Gastrocnemius medialis (tissue), 4 donors: ENCODE results near the gene GAS2L1. TPM values are rescaled to one million over a fixed set of nuclear protein-coding genes. Genes with fewer than 3 reads are reported as not detected.
"Not testable (repeated sequence)": the region's sequence is repeated elsewhere in the genome, so short reads cannot be mapped to it uniquely, and the experiment has no call there.

Experiments used
- ATAC-seq, 2 donors: fragments of 150-250 bp; one replicate each; pipeline ENCODE4 v1.9.1; 2016
- DNase-seq, 2 donors: peaks; one replicate each; pipeline ENCODE4 v3.0.0-alpha.2; 2019
- H3K27ac ChIP-seq, 4 donors: fragments of 200-600 bp; sonication (generic); 1 replicate in 1 of 4; 2 replicates in 3 of 4; pipeline ENCODE4 v1.5.1; 2016 to 2018; ENCODE audit warnings: mild to moderate bottlenecking in 2 of 4, moderate library complexity in 1 of 4
- H3K27me3 ChIP-seq, 3 donors: fragments of 200-600 bp; sonication (generic) in 2 of 3; 1 replicate in 1 of 3; 2 replicates in 2 of 3; pipeline versions ENCODE4 v1.5.1 to v1.6.0; 2016 to 2019; ENCODE audit warnings: mild to moderate bottlenecking in 1 of 3, moderate library complexity in 1 of 3
- H3K36me3 ChIP-seq, 2 donors: fragments of 200-600 bp; sonication (generic) in 1 of 2; one replicate each; pipeline ENCODE4 v1.5.1; 2017 to 2018
- H3K4me1 ChIP-seq, 2 donors: fragments of 200-600 bp; sonication (generic) in 1 of 2; one replicate each; pipeline ENCODE4 v1.5.1; 2016 to 2017; ENCODE audit warnings: mild to moderate bottlenecking in 2 of 2
- H3K4me3 ChIP-seq, 4 donors: fragments of 200-600 bp; sonication (generic) in 3 of 4; 1 replicate in 1 of 4; 2 replicates in 3 of 4; pipeline ENCODE4 v1.5.1; 2016 to 2019; ENCODE audit warnings: mild to moderate bottlenecking in 2 of 4
- H3K9me3 ChIP-seq, 3 donors: fragments of 200-600 bp; sonication (generic) in 2 of 3; 1 replicate in 1 of 3; 2 replicates in 2 of 3; pipeline ENCODE4 v1.5.1; 2016 to 2019
- CTCF ChIP-seq, 5 experiments: fragments of 450-650 bp in 3 of 5; fragments of 200-600 bp in 2 of 5; sonication (generic) in 2 of 5; IDR thresholded peaks in 4 of 5; conservative IDR thresholded peaks in 1 of 5; 1 replicate in 4 of 5; 2 replicates in 1 of 5; pipeline ENCODE4 v1.5.1; 2016 to 2019; ENCODE audit warnings: antibody characterized with exemption in 5 of 5, mild to moderate bottlenecking in 3 of 5, moderate library complexity in 3 of 5
- POLR2A ChIP-seq, 2 donors: fragments of 450-650 bp; IDR thresholded peaks; one replicate each; pipeline ENCODE4 v1.6.1; 2017; ENCODE audit warnings: antibody characterized with exemption in 2 of 2, mild to moderate bottlenecking in 2 of 2, moderate library complexity in 2 of 2
- in situ Hi-C, 4 donors: fragments of 200-750 bp; cut with MboI; loops; one replicate each; pipeline versions ENCODE4 v1.15.0 to v1.8.0; 2017; ENCODE audit warnings: low sequenced_read_pairs in 4 of 4
- intact Hi-C: fragments of 100-400 bp; cut with DNase I; formaldehyde crosslinking; loops from one replicate; pipeline ENCODE4 v1.15.1; 2023; ENCODE audit warnings: low total_unique reads
- total RNA-seq, 4 donors: library from RNA; depleted of rRNA; stranded (reverse); fragments of >200 nt; gene quantifications; one replicate each; pipeline versions ENCODE4 v1.1.0 to v1.2.3, GENCODE V29; 2016

The GAS2L1 gene
- total RNA-seq, 4 donors from 2014 or later, result 4.8 to 23.0 (median 6.6) TPM

- H3K36me3 ChIP-seq, result peaks cover 0 to 55% of the 10 kb centered on the region in 2 donors
- H3K27me3 ChIP-seq, result no peaks in the 10 kb centered on the region
- TF ChIP-seq POLR2A (IDR thresholded peaks at IDR 0.05) (no peak), CTCF (IDR thresholded peaks at IDR 0.05 in 4 of 5, conservative IDR thresholded peaks at IDR 0.05 in 1 of 5) (no peak)
- no peak for ATAC-seq
- in situ Hi-C loops, result no loop called here
- H3K27ac ChIP-seq, result peak overlapping the region in 2 of 4 donors; percentile 74 to 78
- peaks cover 55 to 58% of the 10 kb centered on the region in 2 donors for H3K4me1 ChIP-seq
- H3K9me3 ChIP-seq, result no peaks in the 10 kb centered on the region
- no peak overlapping the region for H3K4me3 ChIP-seq
- DNase-seq, result no peak
- intact Hi-C loops, result no loop called here
Measured at GRCh38 chr22:29342577-29343312, 36.3 kb downstream of the GAS2L1 start.

DNA sequence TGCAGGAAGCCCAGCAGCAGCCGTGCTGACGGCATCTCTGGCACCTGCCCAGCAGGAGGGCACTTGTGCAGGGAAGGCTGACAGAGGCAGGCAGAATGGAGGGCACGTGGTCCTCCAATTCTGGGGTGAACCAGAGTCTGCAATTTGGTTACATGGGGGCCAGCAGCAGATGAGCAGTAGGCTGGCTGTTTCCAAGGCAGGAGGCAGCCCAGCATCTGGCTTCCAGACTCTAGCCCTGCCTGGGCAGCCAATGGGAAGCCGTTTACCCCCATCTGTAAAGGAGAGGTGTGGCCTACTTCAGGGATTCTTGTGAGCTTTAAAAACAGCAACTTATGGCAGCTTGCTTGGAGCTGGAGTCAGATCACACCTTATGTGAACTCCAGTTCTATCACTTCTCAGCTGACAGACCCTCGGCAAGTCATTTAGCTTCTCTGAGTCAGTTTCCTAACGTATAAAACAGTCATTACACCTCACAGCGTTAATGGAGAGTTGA, 36.9 kb downstream of the GAS2L1 start:
- peaks cover 55 to 59% of the 10 kb centered on the region in 2 donors for H3K4me1 ChIP-seq
- peak overlapping the region; percentile 74 to 85 (median 78) for H3K27ac ChIP-seq
- H3K9me3 ChIP-seq, result no peaks in the 10 kb centered on the region
- peaks cover 0 to 58% of the 10 kb centered on the region in 2 donors for H3K36me3 ChIP-seq
- in situ Hi-C loops (no loop called here), intact Hi-C loops (no loop called here)
- no peak for TF ChIP-seq POLR2A (IDR thresholded peaks at IDR 0.05)
- no peak for TF ChIP-seq CTCF (IDR thresholded peaks at IDR 0.05 in 4 of 5, conservative IDR thresholded peaks at IDR 0.05 in 1 of 5)
- no peaks in the 10 kb centered on the region for H3K27me3 ChIP-seq
- ATAC-seq, result no peak
- no peak overlapping the region for H3K4me3 ChIP-seq
- DNase-seq, result no peak

DNA sequence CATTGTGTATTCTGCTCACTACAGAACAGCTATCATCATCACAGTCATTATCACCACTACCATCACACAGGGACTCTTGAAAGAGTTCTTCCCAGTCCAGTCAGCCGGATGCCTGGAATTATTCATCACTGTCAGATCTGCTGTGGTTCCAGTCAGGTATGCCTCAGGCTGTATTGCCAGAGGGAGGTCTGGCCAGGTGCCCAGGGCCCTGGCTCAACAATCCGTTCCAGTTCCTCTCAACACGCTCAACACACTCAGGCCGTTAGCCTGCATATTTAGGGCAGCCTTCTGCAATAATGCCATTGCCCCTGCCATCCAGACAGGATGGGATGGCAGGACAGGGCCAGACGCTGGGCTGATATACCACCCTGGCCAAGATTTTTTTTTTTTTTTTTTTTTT, 37.7 kb downstream of the GAS2L1 start:
- Histone ChIP-seq H3K27me3 (no peaks in the 10 kb centered on the region), H3K27ac (peak overlapping the region; percentile 74 to 85 (median 78)), H3K9me3 (no peaks in the 10 kb centered on the region), H3K36me3 (peaks cover 0 to 55% of the 10 kb centered on the region in 2 donors), H3K4me1 (peaks cover 55 to 60% of the 10 kb centered on the region in 2 donors), H3K4me3 (no peak overlapping the region)
- intact Hi-C loops (loop anchor here (2.0 kb wide), 1 partner anchor 15 kb away; no protein-coding TSS in a partner anchor), in situ Hi-C loops (no loop called here)
- ATAC-seq, result peak; percentile 69 to 74
- TF ChIP-seq POLR2A (IDR thresholded peaks at IDR 0.05), result no peak
- TF ChIP-seq CTCF (IDR thresholded peaks at IDR 0.05 in 4 of 5, conservative IDR thresholded peaks at IDR 0.05 in 1 of 5), result no peak
- DNase-seq, result peak; percentile 83 to 93

- ATAC-seq, DNase-seq, H3K4me3 ChIP-seq, in situ Hi-C loops, H3K27me3 ChIP-seq, H3K9me3 ChIP-seq: not testable (repeated sequence)
- peaks cover 0 to 55% of the 10 kb centered on the region in 2 donors for H3K36me3 ChIP-seq
- H3K4me1 ChIP-seq, result peaks cover 57 to 60% of the 10 kb centered on the region in 2 donors
- intact Hi-C loops, result loop anchor here (2.0 kb wide), 1 partner anchor 16 kb away; no protein-coding TSS in a partner anchor
- peak overlapping the region; percentile 74 to 85 (median 78) for H3K27ac ChIP-seq
Measured at GRCh38 chr22:29344889-29345288, 38.4 kb downstream of the GAS2L1 start.

DNA sequence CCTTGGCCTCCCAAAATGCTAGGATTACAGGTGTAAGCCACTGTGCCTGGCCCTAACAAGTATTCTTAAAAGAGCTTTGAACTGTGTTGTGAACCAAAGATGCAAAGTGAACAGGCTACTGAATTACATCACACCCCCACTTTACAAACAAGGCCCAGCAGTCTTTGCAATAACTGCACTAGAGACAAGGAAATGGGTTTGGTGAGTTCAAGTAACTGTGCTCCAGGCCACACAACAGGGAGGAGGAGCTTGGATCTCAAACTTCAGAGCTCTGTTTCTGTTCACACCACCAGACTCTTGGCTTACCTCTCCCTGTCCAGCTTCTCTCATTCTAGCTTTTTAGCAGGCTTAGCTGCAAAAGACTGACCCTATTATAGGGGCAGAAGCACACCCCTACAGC, 39.5 kb downstream of the GAS2L1 start:
- no peak for DNase-seq
- TF ChIP-seq POLR2A (IDR thresholded peaks at IDR 0.05), result no peak
- no peak for ATAC-seq
- intact Hi-C loops (loop anchor here (2.0 kb wide), 1 partner anchor 17 kb away; no protein-coding TSS in a partner anchor), in situ Hi-C loops (no loop called here)
- no peak overlapping the region for H3K4me3 ChIP-seq
- peaks cover 57 to 60% of the 10 kb centered on the region in 2 donors for H3K4me1 ChIP-seq
- H3K27ac ChIP-seq, result peak overlapping the region; percentile 74 to 86 (median 80)
- peaks cover 0 to 55% of the 10 kb centered on the region in 2 donors for H3K36me3 ChIP-seq
- H3K27me3 ChIP-seq, result no peaks in the 10 kb centered on the region
- H3K9me3 ChIP-seq, result no peaks in the 10 kb centered on the region
